DOHH2 (cell line): ENCODE measurements around the gene TMEM272.

Source experiments
- CTCF ChIP-seq: fragments of 200-600 bp; sonication (generic); IDR thresholded peaks from one replicate; pipeline ENCODE4 v1.5.1; 2014; ENCODE audit warnings: antibody characterized with exemption, mild to moderate bottlenecking, low read depth, low read length; ENCODE audit not compliant: poor library complexity, severe bottlenecking
- EZH2phosphoT487 ChIP-seq: fragments of 200-600 bp; sonication (generic); IDR thresholded peaks from 2 replicates; pipeline ENCODE4 v1.6.1; 2017; ENCODE audit warnings: borderline replicate concordance, mild to moderate bottlenecking, antibody characterized with exemption, low read length, moderate library complexity, mixed read lengths

GRCh38 chr13:51858433-51859247 lies 13.7 kb upstream of the TMEM272 start:
- TF ChIP-seq CTCF (no peak), EZH2phosphoT487 (no peak)
